ENCODE measurements around the gene CD244.
"Not testable (repeated sequence)": the region's sequence is repeated elsewhere in the genome, so short reads cannot be mapped to it uniquely, and the experiment has no call there.

Gene CD244, protein sequence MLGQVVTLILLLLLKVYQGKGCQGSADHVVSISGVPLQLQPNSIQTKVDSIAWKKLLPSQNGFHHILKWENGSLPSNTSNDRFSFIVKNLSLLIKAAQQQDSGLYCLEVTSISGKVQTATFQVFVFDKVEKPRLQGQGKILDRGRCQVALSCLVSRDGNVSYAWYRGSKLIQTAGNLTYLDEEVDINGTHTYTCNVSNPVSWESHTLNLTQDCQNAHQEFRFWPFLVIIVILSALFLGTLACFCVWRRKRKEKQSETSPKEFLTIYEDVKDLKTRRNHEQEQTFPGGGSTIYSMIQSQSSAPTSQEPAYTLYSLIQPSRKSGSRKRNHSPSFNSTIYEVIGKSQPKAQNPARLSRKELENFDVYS

GRCh38 chr1:160862203-160863060, at the start of gene CD244:
Gene CD244, minus strand, starts transcription at chr1:160862887. Its CDS starts 210 bp downstream, at chr1:160862677.
- Histone ChIP-seq H3K4me1 (ENCODE audit: control insufficient read depth in 1 of 2, insufficient read depth in 2 of 2, low read length in 2 of 2) (peaks cover 21 to 24% of the 10 kb centered on the region in 2 donors), H3K27me3 (ENCODE audit: control insufficient read depth in 1 of 2, insufficient read depth in 2 of 2, low read length in 2 of 2) (no peaks in the 10 kb centered on the region), H3K36me3 (ENCODE audit: control insufficient read depth in 1 of 2, insufficient read depth in 2 of 2, low read length in 2 of 2) (no peaks in the 10 kb centered on the region), H3K4me3 (ENCODE audit: low read depth in 1 of 2, low read length in 2 of 2) (peak within 1 kb of the TSS; percentile 40 to 44), H3K9ac (ENCODE audit: low read depth in 1 of 2, low read length in 2 of 2) (peak within 1 kb of the TSS in 1 of 2 donors; percentile 21), H3K27ac (ENCODE audit: low read depth, low read length) (no peak within 1 kb of the TSS), H3K9me3 (ENCODE audit: control insufficient read depth in 1 of 2, low read length in 2 of 2) (no peaks in the 10 kb centered on the region)

- Histone ChIP-seq H3K9ac (ENCODE audit: low read depth in 1 of 2, low read length in 2 of 2) (no peak overlapping the region), H3K4me3 (ENCODE audit: low read depth in 1 of 2, low read length in 2 of 2) (no peak overlapping the region), H3K4me1 (ENCODE audit: control insufficient read depth in 1 of 2, insufficient read depth in 2 of 2, low read length in 2 of 2) (peaks cover 4 to 10% of the 10 kb centered on the region in 2 donors), H3K36me3 (ENCODE audit: control insufficient read depth in 1 of 2, insufficient read depth in 2 of 2, low read length in 2 of 2) (no peaks in the 10 kb centered on the region), H3K27me3 (ENCODE audit: control insufficient read depth in 1 of 2, insufficient read depth in 2 of 2, low read length in 2 of 2) (no peaks in the 10 kb centered on the region), H3K27ac (ENCODE audit: low read depth, low read length) (no peak overlapping the region), H3K9me3 (ENCODE audit: control insufficient read depth in 1 of 2, low read length in 2 of 2) (no peaks in the 10 kb centered on the region)
Measured at GRCh38 chr1:160911925-160912324, 49.2 kb upstream of the CD244 start.

DNA sequence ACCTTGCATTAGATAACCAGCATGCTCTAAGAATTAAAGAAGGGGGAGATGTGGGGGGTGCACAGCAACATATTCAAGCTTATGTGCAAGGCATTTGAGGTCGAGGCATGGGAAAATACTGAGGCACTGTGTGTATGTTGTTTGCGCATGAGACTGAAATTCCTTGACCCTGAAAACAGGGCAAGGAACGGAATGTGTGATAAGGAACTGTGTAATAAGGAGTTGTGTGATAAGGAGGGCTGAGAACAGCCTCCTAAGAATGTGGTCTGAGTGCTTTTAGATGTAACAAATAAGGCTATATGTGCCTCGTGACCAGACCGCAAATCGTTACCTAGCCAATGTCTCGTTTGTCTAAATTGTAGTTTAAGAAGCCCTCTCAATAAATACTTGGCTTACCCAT, 48.8 kb upstream of the CD244 start:
- H3K4me1 ChIP-seq (ENCODE audit: control insufficient read depth in 1 of 2, insufficient read depth in 2 of 2, low read length in 2 of 2): peaks cover 4 to 10% of the 10 kb centered on the region in 2 donors
- no peak overlapping the region for H3K27ac ChIP-seq (ENCODE audit: low read depth, low read length)
- H3K36me3 ChIP-seq (ENCODE audit: control insufficient read depth in 1 of 2, insufficient read depth in 2 of 2, low read length in 2 of 2): no peaks in the 10 kb centered on the region
- H3K4me3 ChIP-seq (ENCODE audit: low read depth in 1 of 2, low read length in 2 of 2): no peak overlapping the region
- no peaks in the 10 kb centered on the region for H3K9me3 ChIP-seq (ENCODE audit: control insufficient read depth in 1 of 2, low read length in 2 of 2)
- no peak overlapping the region for H3K9ac ChIP-seq (ENCODE audit: low read depth in 1 of 2, low read length in 2 of 2)
- H3K27me3 ChIP-seq (ENCODE audit: control insufficient read depth in 1 of 2, insufficient read depth in 2 of 2, low read length in 2 of 2): no peaks in the 10 kb centered on the region

GRCh38 chr1:160910170-160910750, 47.6 kb upstream of the CD244 start:
- Histone ChIP-seq H3K27ac (ENCODE audit: low read depth, low read length) (no peak overlapping the region), H3K9ac (ENCODE audit: low read depth in 1 of 2, low read length in 2 of 2) (no peak overlapping the region), H3K36me3 (ENCODE audit: control insufficient read depth in 1 of 2, insufficient read depth in 2 of 2, low read length in 2 of 2) (no peaks in the 10 kb centered on the region), H3K4me1 (ENCODE audit: control insufficient read depth in 1 of 2, insufficient read depth in 2 of 2, low read length in 2 of 2) (peaks cover 4 to 11% of the 10 kb centered on the region in 2 donors), H3K4me3 (ENCODE audit: low read depth in 1 of 2, low read length in 2 of 2) (no peak overlapping the region), H3K27me3 (ENCODE audit: control insufficient read depth in 1 of 2, insufficient read depth in 2 of 2, low read length in 2 of 2) (no peaks in the 10 kb centered on the region), H3K9me3 (ENCODE audit: control insufficient read depth in 1 of 2, low read length in 2 of 2) (no peaks in the 10 kb centered on the region)

GRCh38 chr1:160907976-160908375, 45.3 kb upstream of the CD244 start:
- no peak overlapping the region for H3K4me3 ChIP-seq (ENCODE audit: low read depth in 1 of 2, low read length in 2 of 2)
- H3K4me1 ChIP-seq (ENCODE audit: control insufficient read depth in 1 of 2, insufficient read depth in 2 of 2, low read length in 2 of 2): peaks cover 8 to 18% of the 10 kb centered on the region in 2 donors
- H3K9ac ChIP-seq (ENCODE audit: low read depth in 1 of 2, low read length in 2 of 2): no peak overlapping the region
- H3K27ac ChIP-seq (ENCODE audit: low read depth, low read length): no peak overlapping the region
- H3K27me3 ChIP-seq (ENCODE audit: control insufficient read depth in 1 of 2, insufficient read depth in 2 of 2, low read length in 2 of 2): no peaks in the 10 kb centered on the region
- H3K36me3 ChIP-seq (ENCODE audit: control insufficient read depth in 1 of 2, insufficient read depth in 2 of 2, low read length in 2 of 2): no peaks in the 10 kb centered on the region
- H3K9me3 ChIP-seq (ENCODE audit: control insufficient read depth in 1 of 2, low read length in 2 of 2): no peaks in the 10 kb centered on the region

GRCh38 chr1:160905617-160905989, 42.9 kb upstream of the CD244 start:
- H3K9ac ChIP-seq (ENCODE audit: low read depth in 1 of 2, low read length in 2 of 2): no peak overlapping the region
- no peaks in the 10 kb centered on the region for H3K36me3 ChIP-seq (ENCODE audit: control insufficient read depth in 1 of 2, insufficient read depth in 2 of 2, low read length in 2 of 2)
- H3K27ac ChIP-seq (ENCODE audit: low read depth, low read length): no peak overlapping the region
- peaks cover 0 to 3% of the 10 kb centered on the region in 2 donors for H3K27me3 ChIP-seq (ENCODE audit: control insufficient read depth in 1 of 2, insufficient read depth in 2 of 2, low read length in 2 of 2)
- no peak overlapping the region for H3K4me3 ChIP-seq (ENCODE audit: low read depth in 1 of 2, low read length in 2 of 2)
- H3K4me1 ChIP-seq (ENCODE audit: control insufficient read depth in 1 of 2, insufficient read depth in 2 of 2, low read length in 2 of 2): peaks cover 4 to 8% of the 10 kb centered on the region in 2 donors
- no peaks in the 10 kb centered on the region for H3K9me3 ChIP-seq (ENCODE audit: control insufficient read depth in 1 of 2, low read length in 2 of 2)

GRCh38 chr1:160904783-160905616, 42.3 kb upstream of the CD244 start:
- no peaks in the 10 kb centered on the region for H3K9me3 ChIP-seq (ENCODE audit: control insufficient read depth in 1 of 2, low read length in 2 of 2)
- H3K27ac ChIP-seq (ENCODE audit: low read depth, low read length): no peak overlapping the region
- H3K36me3 ChIP-seq (ENCODE audit: control insufficient read depth in 1 of 2, insufficient read depth in 2 of 2, low read length in 2 of 2): no peaks in the 10 kb centered on the region
- H3K4me3 ChIP-seq (ENCODE audit: low read depth in 1 of 2, low read length in 2 of 2): no peak overlapping the region
- H3K9ac ChIP-seq (ENCODE audit: low read depth in 1 of 2, low read length in 2 of 2): no peak overlapping the region
- H3K4me1 ChIP-seq (ENCODE audit: control insufficient read depth in 1 of 2, insufficient read depth in 2 of 2, low read length in 2 of 2): peaks cover 4 to 8% of the 10 kb centered on the region in 2 donors
- peaks cover 0 to 3% of the 10 kb centered on the region in 2 donors for H3K27me3 ChIP-seq (ENCODE audit: control insufficient read depth in 1 of 2, insufficient read depth in 2 of 2, low read length in 2 of 2)

DNA sequence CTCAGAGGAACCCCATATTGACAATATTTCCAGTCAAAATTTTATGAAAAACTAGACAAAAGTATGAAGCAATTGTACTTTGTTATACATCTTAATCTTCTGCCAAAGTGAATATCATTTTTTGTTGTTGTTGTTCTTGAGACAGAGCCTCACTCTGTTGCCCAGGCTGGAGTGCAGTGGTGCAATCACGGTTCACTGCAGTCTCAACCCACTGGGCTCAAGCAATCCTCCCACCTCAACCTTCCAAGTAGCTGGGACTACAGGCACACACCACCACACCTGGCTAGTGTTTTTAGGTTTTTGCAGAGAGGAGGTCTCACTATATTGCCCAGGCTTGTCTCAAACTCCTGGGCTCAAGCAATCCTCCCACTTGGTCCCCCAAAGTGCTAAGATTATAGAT, 39.6 kb upstream of the CD244 start:
- not testable (repeated sequence) for H3K27ac ChIP-seq (ENCODE audit: low read depth, low read length); H3K4me1 ChIP-seq (ENCODE audit: control insufficient read depth in 1 of 2, insufficient read depth in 2 of 2, low read length in 2 of 2)

DNA sequence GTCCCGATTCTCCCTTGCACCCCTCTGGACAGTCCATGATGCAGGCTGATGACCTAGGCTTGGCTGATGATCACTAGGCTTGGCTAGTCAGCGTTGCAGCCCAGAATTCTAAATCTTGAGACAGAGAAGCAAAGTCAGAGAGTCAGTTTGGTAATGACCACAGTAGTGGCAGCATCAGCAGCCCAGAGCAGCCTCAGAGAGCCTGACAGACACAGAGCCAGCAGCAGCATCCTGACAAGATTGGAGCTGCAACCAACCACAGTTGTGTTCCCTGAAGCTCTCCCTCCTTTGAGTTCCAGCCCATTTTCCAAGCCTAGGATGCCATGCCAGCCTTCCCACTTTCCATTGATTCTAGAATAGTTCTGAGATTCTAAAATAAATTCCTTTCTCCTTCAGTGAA, 39.1 kb upstream of the CD244 start:
- H3K27me3 ChIP-seq (ENCODE audit: control insufficient read depth in 1 of 2, insufficient read depth in 2 of 2, low read length in 2 of 2): peaks cover 0 to 3% of the 10 kb centered on the region in 2 donors
- H3K9ac ChIP-seq (ENCODE audit: low read depth in 1 of 2, low read length in 2 of 2): no peak overlapping the region
- no peaks in the 10 kb centered on the region for H3K36me3 ChIP-seq (ENCODE audit: control insufficient read depth in 1 of 2, insufficient read depth in 2 of 2, low read length in 2 of 2)
- H3K4me1 ChIP-seq (ENCODE audit: control insufficient read depth in 1 of 2, insufficient read depth in 2 of 2, low read length in 2 of 2): peaks cover 4 to 8% of the 10 kb centered on the region in 2 donors
- no peak overlapping the region for H3K4me3 ChIP-seq (ENCODE audit: low read depth in 1 of 2, low read length in 2 of 2)
- no peaks in the 10 kb centered on the region for H3K9me3 ChIP-seq (ENCODE audit: control insufficient read depth in 1 of 2, low read length in 2 of 2)
- no peak overlapping the region for H3K27ac ChIP-seq (ENCODE audit: low read depth, low read length)

More for the DNA sequence above, 39.6 kb upstream of the CD244 start:
- H3K27me3 ChIP-seq (ENCODE audit: control insufficient read depth in 1 of 2, insufficient read depth in 2 of 2, low read length in 2 of 2); H3K36me3 ChIP-seq (ENCODE audit: control insufficient read depth in 1 of 2, insufficient read depth in 2 of 2, low read length in 2 of 2); H3K4me3 ChIP-seq (ENCODE audit: low read depth in 1 of 2, low read length in 2 of 2); H3K9me3 ChIP-seq (ENCODE audit: control insufficient read depth in 1 of 2, low read length in 2 of 2); H3K9ac ChIP-seq (ENCODE audit: low read depth in 1 of 2, low read length in 2 of 2): not testable (repeated sequence)
